Osteocyte (in vitro differentiated cells): ENCODE measurements around the gene RAX2. TPM values are rescaled to one million over a fixed set of nuclear protein-coding genes. Genes with fewer than 3 reads are reported as not detected.
"Not testable (repeated sequence)": the region's sequence is repeated elsewhere in the genome, so short reads cannot be mapped to it uniquely, and the experiment has no call there.

Experiments used
- DNase-seq: peaks from one replicate; pipeline ENCODE4 v3.0.0; 2021; ENCODE audit warnings: mixed read lengths; ENCODE audit not compliant: unreplicated experiment; ENCODE audit errors: extremely low spot score
- H3K27ac Mint-ChIP-seq: one replicate; pipeline ENCODE4 v1.8.0; 2021; ENCODE audit warnings: mild to moderate bottlenecking, mixed read lengths; ENCODE audit not compliant: unreplicated experiment
- H3K27me3 Mint-ChIP-seq: one replicate; pipeline ENCODE4 v1.8.0; 2021; ENCODE audit warnings: mixed read lengths; ENCODE audit not compliant: unreplicated experiment
- H3K36me3 Mint-ChIP-seq: one replicate; pipeline ENCODE4 v1.8.0; 2021; ENCODE audit warnings: mixed read lengths; ENCODE audit not compliant: unreplicated experiment
- H3K4me1 Mint-ChIP-seq: one replicate; pipeline ENCODE4 v1.8.0; 2021; ENCODE audit warnings: mixed read lengths; ENCODE audit not compliant: unreplicated experiment
- H3K4me3 Mint-ChIP-seq: one replicate; pipeline ENCODE4 v1.8.0; 2021; ENCODE audit warnings: mild to moderate bottlenecking, moderate library complexity, mixed read lengths; ENCODE audit not compliant: unreplicated experiment
- H3K9me3 Mint-ChIP-seq: one replicate; pipeline ENCODE4 v1.8.0; 2021; ENCODE audit warnings: mixed read lengths; ENCODE audit not compliant: unreplicated experiment
- CTCF ChIP-seq: fragments of 200-600 bp; sonication (generic); IDR thresholded peaks from 2 replicates; pipeline ENCODE4 v1.5.0; 2021; ENCODE audit warnings: antibody characterized with exemption, mild to moderate bottlenecking, moderate library complexity
- total RNA-seq: library from RNA; stranded (reverse); gene quantifications from 2 replicates; pipeline ENCODE4 v1.2.1, GENCODE V29; 2021

RAX2 gene
- total RNA-seq, 1 donor from 2014 or later: not detected

GRCh38 chr19:3817761-3818160, 45.7 kb upstream of the RAX2 start:
- H3K27me3 Mint-ChIP-seq: no peaks in the 10 kb centered on the region
- H3K4me3 Mint-ChIP-seq: no peak overlapping the region
- TF ChIP-seq CTCF: no peak
- no peaks in the 10 kb centered on the region for H3K4me1 Mint-ChIP-seq
- no peak for DNase-seq
- no peaks in the 10 kb centered on the region for H3K9me3 Mint-ChIP-seq
- H3K36me3 Mint-ChIP-seq: no peaks in the 10 kb centered on the region
- H3K27ac Mint-ChIP-seq: no peak overlapping the region

- Mint-ChIP-seq H3K27me3 (peaks cover 2% of the 10 kb centered on the region), H3K27ac (no peak overlapping the region), H3K9me3 (no peaks in the 10 kb centered on the region), H3K4me3 (no peak overlapping the region), H3K36me3 (no peaks in the 10 kb centered on the region), H3K4me1 (no peaks in the 10 kb centered on the region)
- no peak for DNase-seq
- no peak for TF ChIP-seq CTCF
Measured at GRCh38 chr19:3816566-3817218, 44.7 kb upstream of the RAX2 start.

- H3K4me1 Mint-ChIP-seq, H3K27me3 Mint-ChIP-seq, H3K27ac Mint-ChIP-seq, H3K4me3 Mint-ChIP-seq, H3K36me3 Mint-ChIP-seq, H3K9me3 Mint-ChIP-seq, DNase-seq: not testable (repeated sequence)
Measured at GRCh38 chr19:3816148-3816547, 44.1 kb upstream of the RAX2 start.

GRCh38 chr19:3814648-3815047, 42.6 kb upstream of the RAX2 start:
- TF ChIP-seq CTCF: no peak
- H3K27ac Mint-ChIP-seq: no peak overlapping the region
- no peaks in the 10 kb centered on the region for H3K4me1 Mint-ChIP-seq
- no peaks in the 10 kb centered on the region for H3K9me3 Mint-ChIP-seq
- DNase-seq: no peak
- H3K27me3 Mint-ChIP-seq: peaks cover 2% of the 10 kb centered on the region
- no peak overlapping the region for H3K4me3 Mint-ChIP-seq
- no peaks in the 10 kb centered on the region for H3K36me3 Mint-ChIP-seq

- H3K27ac Mint-ChIP-seq: no peak overlapping the region
- TF ChIP-seq CTCF: no peak
- DNase-seq: no peak
- H3K4me1 Mint-ChIP-seq: no peaks in the 10 kb centered on the region
- no peaks in the 10 kb centered on the region for H3K9me3 Mint-ChIP-seq
- peaks cover 2% of the 10 kb centered on the region for H3K27me3 Mint-ChIP-seq
- no peaks in the 10 kb centered on the region for H3K36me3 Mint-ChIP-seq
- H3K4me3 Mint-ChIP-seq: no peak overlapping the region
Measured at GRCh38 chr19:3813473-3814392, 41.7 kb upstream of the RAX2 start.
